Activated T-helper 2 cell treated with anti-CD3 and anti-CD28 coated beads, Interferon-gamma antibody, Interleukin-2, Interleukin-4, amounts not matched to agents 10 μg/mL and 5 μg/mL and 100 μg/mL, durations not matched to agents 14 hours and 24 hours and 36 hours (primary cell): ENCODE results near the gene MRGPRF. TPM values are rescaled to one million over a fixed set of nuclear protein-coding genes. Genes with fewer than 3 reads are reported as not detected.

Experiments
- total RNA-seq: library from RNA; stranded (reverse); gene quantifications from 2 replicates; pipeline ENCODE4 v1.2.3, GENCODE V29; 2022

The MRGPRF gene
- total RNA-seq, 1 donor from 2014 or later: not detected

Other genes starting within 250 kb of the MRGPRF start
- gene CPT1A, start 171.3 kb downstream of the MRGPRF start, total RNA-seq: 45.5 and 46.6 TPM in 2 replicates
- gene MRPL21, start 109.4 kb downstream of the MRGPRF start, total RNA-seq: 104 and 106 TPM in 2 replicates
- 31.3 and 31.6 TPM in 2 replicates for gene IGHMBP2, start 109.4 kb downstream of the MRGPRF start, total RNA-seq
- not detected in 2 replicates for gene MRGPRD, start 32.3 kb downstream of the MRGPRF start, total RNA-seq
- gene TPCN2, start 35.7 kb upstream of the MRGPRF start, total RNA-seq: 19.1 and 20.0 TPM in 2 replicates
- gene SMIM38, start 142.7 kb upstream of the MRGPRF start, total RNA-seq: 0.41 and 0.53 TPM in 2 replicates